Measurements from ENCODE around the gene ST3GAL2. TPM values are rescaled to one million over a fixed set of nuclear protein-coding genes. Genes with fewer than 3 reads are reported as not detected.

Gene ST3GAL2
- total and polyA plus RNA-seq, 10 of the 15 experiments (the other 5 are each of a cell fraction or from before 2014, with no cell fraction given): 0.95 to 61.7 (median 25.9) TPM

GRCh38 chr16:70393662-70394061, 45.2 kb downstream of the ST3GAL2 start:
- Histone ChIP-seq H3K4me2 (ENCODE audit: control insufficient read depth, insufficient read depth) (no peak overlapping the region), H3K4me1 (ENCODE audit: control insufficient read depth, insufficient read depth, low read length) (no peaks in the 10 kb centered on the region; the same call in 1 of the 2 replicates), H3K27ac (ENCODE audit: control insufficient read depth, insufficient read depth) (no peak overlapping the region), H4K20me1 (ENCODE audit: control insufficient read depth, insufficient read depth) (no peaks in the 10 kb centered on the region), H3K9me3 (replicated peaks; ENCODE audit: control insufficient read depth, insufficient read depth, low read length) (no peaks in the 10 kb centered on the region), H3K4me3 (no peak overlapping the region), H3K27me3 (replicated peaks in 1 of 2; ENCODE audit: control insufficient read depth in 2 of 2, insufficient read depth in 2 of 2, low read length in 1 of 2) (no peaks in the 10 kb centered on the region), H2AFZ (ENCODE audit: control insufficient read depth, low read depth, low read length) (no peak overlapping the region), H3K79me2 (ENCODE audit: control insufficient read depth, insufficient read depth, low read length) (peaks cover 2% of the 10 kb centered on the region), H3K9ac (ENCODE audit: control insufficient read depth, insufficient read depth, low read length) (no peak overlapping the region), H3K36me3 (ENCODE audit: control insufficient read depth in 2 of 2, insufficient read depth in 2 of 2, low read length in 1 of 2) (peaks cover 32 to 46% of the 10 kb centered on the region in 2 experiments)
- ChIA-PET POLR2A (interaction anchor here (1.9 kb wide), 1 partner anchor 12 kb away, joined by 6 read pairs; no protein-coding TSS in a partner anchor), SMC1A (ENCODE audit: uncharacterized antibody, unreplicated experiment) (interaction anchor here (0.6 to 4.1 kb wide), 10 partner anchors 10 to 587 kb away, joined by 3 to 21 read pairs (median 4); no protein-coding TSS in a partner anchor), RAD21 (ENCODE audit: unreplicated experiment) (interaction anchor here (0.7 to 2.1 kb wide), 8 partner anchors 21 to 131 kb away, joined by 3 to 16 read pairs (median 4); partner anchors contain the start of gene FCSK), CTCF (interaction anchor here (0.7 to 2.0 kb wide), 16 partner anchors 10 to 259 kb away, joined by 3 to 8 read pairs (median 4); partner anchors contain the start of gene FCSK)
- FAIRE-seq: no peak
- no peak for ATAC-seq
- TF ChIP-seq MXI1 (IDR thresholded peaks at IDR 0.05; ENCODE audit: low read depth, low read length): no peak
- TF ChIP-seq, protein P1, sequence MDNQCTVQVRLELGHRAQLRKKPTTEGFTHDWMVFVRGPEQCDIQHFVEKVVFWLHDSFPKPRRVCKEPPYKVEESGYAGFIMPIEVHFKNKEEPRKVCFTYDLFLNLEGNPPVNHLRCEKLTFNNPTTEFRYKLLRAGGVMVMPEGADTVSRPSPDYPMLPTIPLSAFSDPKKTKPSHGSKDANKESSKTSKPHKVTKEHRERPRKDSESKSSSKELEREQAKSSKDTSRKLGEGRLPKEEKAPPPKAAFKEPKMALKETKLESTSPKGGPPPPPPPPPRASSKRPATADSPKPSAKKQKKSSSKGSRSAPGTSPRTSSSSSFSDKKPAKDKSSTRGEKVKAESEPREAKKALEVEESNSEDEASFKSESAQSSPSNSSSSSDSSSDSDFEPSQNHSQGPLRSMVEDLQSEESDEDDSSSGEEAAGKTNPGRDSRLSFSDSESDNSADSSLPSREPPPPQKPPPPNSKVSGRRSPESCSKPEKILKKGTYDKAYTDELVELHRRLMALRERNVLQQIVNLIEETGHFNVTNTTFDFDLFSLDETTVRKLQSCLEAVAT (IDR thresholded peaks at IDR 0.05): no peak
- no peak for TF ChIP-seq NFXL1 (IDR thresholded peaks at IDR 0.05; ENCODE audit: borderline replicate concordance)
- no peak for TF ChIP-seq PKNOX1 (IDR thresholded peaks at IDR 0.05)
- no peak for TF ChIP-seq MTA2 (IDR thresholded peaks at IDR 0.05; ENCODE audit: low read depth)
- TF ChIP-seq FOS (IDR thresholded peaks at IDR 0.05; ENCODE audit: borderline replicate concordance, extremely low read depth, insufficient read length): no peak
- TF ChIP-seq NR2C2 (IDR thresholded peaks at IDR 0.05; ENCODE audit: borderline replicate concordance, control insufficient read depth, insufficient read length, low read depth): no peak
- in situ Hi-C loops (cut with MboI) (no loop called here), intact Hi-C loops (cut with micrococcal nuclease; ENCODE audit: unreplicated experiment) (no loop called here)
- 99% methylated on average over 6 of the region's 6 CpGs for WGBS (ENCODE audit: insufficient coverage, insufficient replicate concordance, low lambda C conversion rate, missing lambda C conversion rate)
- no peak for DNase-seq (ENCODE audit: low read depth, low spot score)
- BruUV-seq (replicated peaks): no TSS peak

Data from GM12878 (cell line).